Mesenteric fat pad (tissue), 1 donor: ENCODE measurements around the gene MAPK4. TPM values are rescaled to one million over a fixed set of nuclear protein-coding genes. Genes with fewer than 3 reads are reported as not detected.

Experiments used
- DNase-seq: peaks from one replicate; pipeline ENCODE4 v3.0.0-alpha.2; 2020; ENCODE audit warnings: low spot score
- total RNA-seq: library from RNA; stranded (reverse); fragmentation: NEBNext Ultra II Directional; extraction: Animal tissue kit (Norgen Biotek cat#: 25700); gene quantifications from one replicate; pipeline ENCODE4 v1.2.1, GENCODE V29; 2021
- donor health status: DM: yes; HTN: yes; CAD: no.

The MAPK4 gene
- total RNA-seq, 1 donor from 2014 or later = not detected

GRCh38 chr18:50719471-50720324 lies 159.8 kb downstream of the MAPK4 start:
- DNase-seq = no peak

DNA sequence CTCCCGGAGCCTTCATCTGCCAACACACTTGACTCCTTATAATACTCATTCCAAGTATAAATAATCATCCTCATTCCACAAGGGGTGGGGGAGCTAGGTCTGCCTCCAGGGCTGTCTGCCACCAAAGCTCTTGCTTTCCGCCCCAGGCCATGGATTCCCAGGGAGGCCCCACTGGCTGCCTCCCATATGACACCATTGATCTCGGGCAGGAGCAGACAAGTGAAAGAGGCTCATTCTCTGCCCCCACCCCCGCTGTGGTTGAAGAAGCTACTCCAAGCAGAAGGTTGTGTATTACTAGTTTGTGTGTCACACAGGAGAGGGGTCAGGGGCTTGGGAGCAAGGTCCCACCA lies 160.4 kb downstream of the MAPK4 start:
- no peak for DNase-seq

DNA sequence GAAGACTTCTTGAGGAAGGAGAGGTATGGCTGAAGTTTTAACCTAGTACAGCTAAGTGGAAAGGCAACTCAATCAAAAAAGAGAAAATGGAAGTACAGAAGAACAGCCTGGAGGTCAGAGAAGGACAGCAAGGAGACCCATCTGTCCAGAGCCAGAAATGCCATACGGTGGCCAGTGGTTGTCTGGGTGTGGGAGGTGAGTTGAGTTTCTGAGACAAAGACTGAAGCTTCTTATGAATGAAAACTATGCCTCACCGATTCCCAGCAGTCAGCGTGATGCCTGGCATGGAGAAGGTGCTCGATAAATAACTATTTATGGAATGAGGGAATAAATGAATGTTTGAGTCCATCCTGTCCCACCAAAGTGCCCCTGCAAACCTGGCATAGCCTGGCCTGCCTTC lies 161.1 kb downstream of the MAPK4 start:
- no peak for DNase-seq

GRCh38 chr18:50721451-50722120 lies 161.7 kb downstream of the MAPK4 start:
- no peak for DNase-seq

- DNase-seq = no peak
Measured at GRCh38 chr18:50722311-50722710, 162.4 kb downstream of the MAPK4 start.

GRCh38 chr18:50724751-50725151 lies 164.9 kb downstream of the MAPK4 start:
- DNase-seq = no peak

GRCh38 chr18:50726960-50727589 lies 167.2 kb downstream of the MAPK4 start:
- no peak for DNase-seq

GRCh38 chr18:50727721-50728471 lies 168.0 kb downstream of the MAPK4 start:
- no peak for DNase-seq

GRCh38 chr18:50729376-50729775 lies 169.5 kb downstream of the MAPK4 start:
- no peak for DNase-seq

GRCh38 chr18:50729986-50730385 lies 170.1 kb downstream of the MAPK4 start:
- no peak for DNase-seq

DNA sequence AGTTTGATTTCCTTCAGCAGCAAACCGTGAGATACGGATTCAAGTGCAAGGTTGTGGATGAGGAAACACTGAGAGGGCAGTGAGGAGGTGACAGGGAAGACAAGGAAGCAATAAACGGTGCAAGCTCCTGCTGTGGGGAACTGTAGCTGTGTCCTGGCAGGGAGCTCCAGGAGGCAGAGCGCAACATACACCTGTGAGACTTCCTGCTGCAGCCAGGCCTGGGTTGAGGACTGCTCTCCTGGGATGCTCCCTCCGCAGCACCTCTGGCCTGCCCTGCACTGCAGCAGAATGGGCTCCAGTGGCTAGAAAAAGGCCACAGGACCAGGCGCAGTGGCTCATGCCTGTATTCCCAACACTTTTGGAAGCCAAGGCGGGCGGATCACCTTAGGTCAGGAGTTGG lies 174.5 kb downstream of the MAPK4 start:
- no peak for DNase-seq

DNA sequence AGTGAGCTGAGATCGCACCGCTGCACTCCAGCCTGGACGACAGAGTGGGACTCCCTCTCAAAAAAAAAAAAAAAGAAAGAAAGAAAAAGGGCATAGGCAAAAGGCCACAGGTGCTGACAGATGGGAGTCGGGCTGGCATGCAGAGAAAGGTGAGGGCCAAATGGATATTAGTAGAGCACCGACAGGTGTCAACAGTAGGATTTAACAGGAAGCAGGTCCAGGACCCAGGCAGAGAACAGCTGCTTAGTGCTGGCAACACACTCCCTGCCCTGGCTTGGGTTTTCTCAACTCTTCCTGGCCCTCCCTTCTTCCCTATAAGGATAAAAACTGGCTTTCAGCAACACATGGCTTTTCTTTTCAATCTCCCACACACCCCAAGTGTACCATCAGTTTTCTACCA lies 175.0 kb downstream of the MAPK4 start:
- no peak for DNase-seq

GRCh38 chr18:50737127-50737526 lies 177.2 kb downstream of the MAPK4 start:
- DNase-seq = no peak

- DNase-seq = no peak
Measured at GRCh38 chr18:50738098-50738757, 178.3 kb downstream of the MAPK4 start.

- DNase-seq = no peak
Measured at GRCh38 chr18:50742952-50743351, 183.1 kb downstream of the MAPK4 start.

DNA sequence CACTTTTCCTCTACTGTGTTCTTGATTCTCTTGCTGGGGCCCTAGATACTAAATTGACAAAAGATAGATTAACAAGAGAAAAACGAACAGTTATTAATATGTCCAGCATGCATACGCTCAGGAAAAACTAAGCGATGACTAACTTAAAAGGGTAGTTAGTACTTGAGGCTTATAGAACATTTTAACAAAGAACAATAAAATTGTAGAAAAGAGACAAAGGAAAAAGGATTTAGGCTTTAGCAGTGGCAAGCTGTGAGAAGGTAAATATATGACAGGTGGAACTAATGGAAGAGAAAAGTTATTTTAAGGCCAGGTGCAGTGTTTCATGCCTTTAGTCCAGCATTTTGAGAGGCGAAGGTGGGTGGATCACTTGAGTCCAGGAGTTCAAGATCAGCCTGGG lies 184.4 kb downstream of the MAPK4 start:
- DNase-seq = no peak

GRCh38 chr18:50745945-50746344 lies 186.1 kb downstream of the MAPK4 start:
- DNase-seq = no peak

DNA sequence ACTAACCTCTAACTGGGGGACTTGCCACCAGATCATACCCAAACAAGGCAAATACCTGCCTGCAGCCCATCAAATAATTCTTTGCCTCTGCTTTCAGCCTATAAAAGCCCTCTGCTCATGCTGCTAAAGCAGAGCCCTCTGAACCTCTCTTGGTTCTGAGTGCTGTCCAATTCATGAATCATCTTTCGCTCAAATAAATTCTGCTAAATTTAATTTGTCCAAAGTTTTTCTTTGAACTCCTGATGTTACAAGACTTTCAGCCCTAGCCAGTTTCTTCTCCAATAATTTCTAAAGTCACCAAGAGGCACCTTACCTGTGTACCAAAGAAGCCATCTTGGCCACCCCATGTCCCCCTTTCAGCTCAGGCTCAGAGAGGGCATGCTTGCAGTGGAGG lies 188.0 kb downstream of the MAPK4 start:
- DNase-seq = no peak

DNA sequence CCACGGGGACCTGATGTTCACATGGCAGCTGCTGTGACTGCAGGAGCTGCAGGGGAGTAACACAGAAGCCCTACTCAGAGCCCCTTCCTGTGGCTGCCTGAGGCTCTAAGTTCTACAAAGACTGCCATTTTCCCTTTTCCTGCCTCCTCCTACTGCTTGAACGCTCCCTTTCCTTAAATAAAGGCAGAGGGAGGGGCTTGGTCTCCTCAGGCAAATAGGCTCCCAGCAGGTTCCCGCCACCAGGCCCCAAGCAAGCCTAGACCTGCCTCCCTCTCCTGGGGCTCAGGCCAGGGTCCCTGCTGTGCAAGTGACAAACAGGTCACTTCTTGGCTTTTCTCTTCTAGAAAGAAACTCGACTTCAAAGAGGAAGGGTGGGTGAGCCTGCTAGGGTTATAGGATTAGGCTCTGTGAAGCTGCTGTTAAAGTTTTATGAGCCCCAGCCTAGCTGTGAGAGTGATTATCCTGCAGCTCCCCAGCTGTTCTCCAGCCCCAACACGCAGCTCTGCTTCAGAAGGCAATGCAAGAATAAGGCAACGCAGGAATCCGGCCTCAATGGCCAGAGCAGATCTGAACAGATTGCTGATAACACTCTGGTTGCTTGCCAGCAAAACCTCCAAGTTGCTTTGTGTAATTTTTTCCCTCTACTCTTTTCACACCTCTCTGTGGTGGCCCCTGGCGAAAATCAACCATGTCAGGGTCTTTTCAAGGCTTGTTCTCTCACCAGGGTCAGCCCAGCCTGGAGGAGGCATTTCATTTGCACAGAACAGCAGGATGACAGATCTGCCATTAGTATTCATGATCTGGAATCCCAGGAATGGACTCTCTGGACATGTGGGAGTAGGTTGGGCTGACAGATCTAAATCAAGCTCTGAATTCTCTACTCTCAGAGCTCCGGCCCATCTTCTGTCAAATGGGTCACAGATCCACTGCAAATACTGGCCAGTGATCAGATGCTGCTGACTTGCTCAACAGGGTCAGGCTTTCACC lies 188.6 kb downstream of the MAPK4 start:
- no peak for DNase-seq

- no peak for DNase-seq
Measured at GRCh38 chr18:50749421-50749820, 189.5 kb downstream of the MAPK4 start.
